Large intestine (tissue), 3 donors: ENCODE results near the gene SPDYE1. TPM values are rescaled to one million over a fixed set of nuclear protein-coding genes. Genes with fewer than 3 reads are reported as not detected.

ENCODE experiments used
- DNase-seq, 2 donors: peaks; one replicate each; pipeline versions ENCODE4 v3.0.0 to v3.0.0-alpha.2; 2013
- H3K27ac ChIP-seq: one replicate; pipeline ENCODE4 v1.5.1; 2013; ENCODE audit warnings: low read length
- H3K27me3 ChIP-seq: 2 replicates; pipeline ENCODE4 v1.6.1; 2013; ENCODE audit warnings: low read length; ENCODE audit not compliant: control insufficient read depth, insufficient read depth
- H3K36me3 ChIP-seq: 2 replicates; pipeline ENCODE4 v1.6.1; 2013; ENCODE audit warnings: low read length; ENCODE audit not compliant: control insufficient read depth, insufficient read depth
- H3K4me1 ChIP-seq: one replicate; pipeline ENCODE4 v1.6.1; 2013; ENCODE audit warnings: low read length; ENCODE audit not compliant: control insufficient read depth, insufficient read depth
- H3K4me3 ChIP-seq: one replicate; pipeline ENCODE4 v1.5.1; 2013; ENCODE audit warnings: low read length
- H3K9me3 ChIP-seq: one replicate; pipeline ENCODE4 v1.6.1; 2013; ENCODE audit warnings: mild to moderate bottlenecking, low read depth, low read length, moderate library complexity; ENCODE audit not compliant: control insufficient read depth
- WGBS: methylation state at CpG from one replicate; pipeline ENCODE4 v1.1.5; 2013; ENCODE audit warnings: low lambda C conversion rate; ENCODE audit not compliant: insufficient coverage; 5-methylcytosine and 5-hydroxymethylcytosine counted together
- polyA plus RNA-seq: library from polyadenylated mRNA; unstranded; fragments of 120-200 nt; gene quantifications from one replicate; pipeline ENCODE4 v1.2.1, GENCODE V29; 2013

The SPDYE1 gene
- polyA plus RNA-seq, 1 donor = 0.72 TPM

DNA sequence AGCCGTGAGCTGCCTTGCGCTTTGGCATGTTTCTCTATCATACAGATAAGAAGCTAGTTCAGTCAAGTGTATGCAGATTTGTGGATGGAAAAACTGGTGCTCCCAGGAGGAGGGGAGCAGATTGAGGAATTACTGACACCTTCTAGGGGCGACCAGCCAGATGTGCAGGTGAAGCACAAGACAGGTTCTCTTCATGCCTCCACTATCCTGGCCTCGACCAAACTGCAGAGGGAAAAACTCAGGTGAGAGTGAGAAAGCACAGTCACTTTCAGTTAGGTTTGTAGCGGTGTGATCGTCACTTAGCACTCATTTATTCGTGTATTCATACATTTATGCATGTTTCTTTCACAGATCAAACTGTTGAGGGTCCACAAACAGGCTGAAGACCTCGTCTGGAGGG lies 46.2 kb downstream of the SPDYE1 start:
- Histone ChIP-seq H3K27me3 (no peaks in the 10 kb centered on the region), H3K4me1 (peaks cover 13% of the 10 kb centered on the region), H3K4me3 (peak overlapping the region; percentile 88), H3K36me3 (peaks cover 10% of the 10 kb centered on the region), H3K9me3 (no peaks in the 10 kb centered on the region), H3K27ac (peak overlapping the region; percentile 81)
- no CpG with 5 or more reads among the region's 8 CpGs for WGBS
- no peak for DNase-seq

DNA sequence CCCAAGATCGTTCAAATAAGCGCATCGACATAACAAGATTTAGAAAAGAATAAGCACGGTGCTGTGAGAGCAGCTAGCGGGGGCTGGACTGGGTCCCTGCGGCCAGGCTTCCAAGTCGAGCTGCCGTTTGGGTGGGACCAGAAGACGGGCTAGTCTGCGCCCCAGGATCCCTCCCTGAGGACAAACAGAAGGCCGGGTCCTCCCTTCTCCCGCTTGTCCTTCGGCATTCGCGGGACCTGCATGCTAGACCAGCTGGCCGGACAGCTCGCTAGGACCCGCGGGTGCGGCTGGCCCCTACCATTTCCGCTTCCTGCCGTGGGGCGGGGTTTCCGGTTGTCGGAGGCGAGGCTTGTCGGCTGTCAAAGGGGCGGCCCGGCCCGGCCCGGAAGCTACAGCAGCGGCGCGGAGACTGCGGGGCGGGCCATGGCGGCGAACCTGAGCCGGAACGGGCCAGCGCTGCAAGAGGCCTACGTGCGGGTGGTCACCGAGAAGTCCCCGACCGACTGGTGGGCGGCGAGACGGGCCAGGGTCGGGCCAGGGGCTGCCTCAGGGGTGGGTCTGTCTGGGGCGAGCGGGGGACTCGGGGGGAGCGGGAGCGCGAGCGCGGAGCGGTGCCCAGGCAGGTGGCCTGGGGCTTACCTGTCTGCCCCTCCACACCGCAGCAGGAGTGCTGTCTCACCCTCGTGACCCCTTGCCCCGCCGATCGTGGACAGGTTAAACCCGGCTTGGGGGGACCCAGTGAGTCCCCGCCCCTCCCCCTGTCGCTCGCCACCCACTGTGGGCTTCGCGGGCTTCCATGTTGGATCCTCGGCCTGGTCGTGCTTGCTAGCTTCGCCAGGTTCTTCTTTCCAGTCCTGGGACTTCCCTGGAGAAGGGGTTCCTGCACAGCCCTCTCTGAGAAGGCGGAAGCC lies 46.9 kb downstream of the SPDYE1 start, which contains the start of gene DBNL:
TSS of gene DBNL (plus strand) at position 388 of the 911 bp plus-strand sequence. CDS start at position 424, 36 bp downstream.
- DNase-seq = peak; percentile 84 to 93
- Histone ChIP-seq H3K9me3 (no peaks in the 10 kb centered on the region), H3K4me3 (peak within 1 kb of the TSS; percentile 88), H3K27ac (peak within 1 kb of the TSS; percentile 81), H3K27me3 (no peaks in the 10 kb centered on the region), H3K4me1 (peaks cover 13% of the 10 kb centered on the region), H3K36me3 (peaks cover 12% of the 10 kb centered on the region)
- no CpG with 5 or more reads among the region's 74 CpGs for WGBS

DNA sequence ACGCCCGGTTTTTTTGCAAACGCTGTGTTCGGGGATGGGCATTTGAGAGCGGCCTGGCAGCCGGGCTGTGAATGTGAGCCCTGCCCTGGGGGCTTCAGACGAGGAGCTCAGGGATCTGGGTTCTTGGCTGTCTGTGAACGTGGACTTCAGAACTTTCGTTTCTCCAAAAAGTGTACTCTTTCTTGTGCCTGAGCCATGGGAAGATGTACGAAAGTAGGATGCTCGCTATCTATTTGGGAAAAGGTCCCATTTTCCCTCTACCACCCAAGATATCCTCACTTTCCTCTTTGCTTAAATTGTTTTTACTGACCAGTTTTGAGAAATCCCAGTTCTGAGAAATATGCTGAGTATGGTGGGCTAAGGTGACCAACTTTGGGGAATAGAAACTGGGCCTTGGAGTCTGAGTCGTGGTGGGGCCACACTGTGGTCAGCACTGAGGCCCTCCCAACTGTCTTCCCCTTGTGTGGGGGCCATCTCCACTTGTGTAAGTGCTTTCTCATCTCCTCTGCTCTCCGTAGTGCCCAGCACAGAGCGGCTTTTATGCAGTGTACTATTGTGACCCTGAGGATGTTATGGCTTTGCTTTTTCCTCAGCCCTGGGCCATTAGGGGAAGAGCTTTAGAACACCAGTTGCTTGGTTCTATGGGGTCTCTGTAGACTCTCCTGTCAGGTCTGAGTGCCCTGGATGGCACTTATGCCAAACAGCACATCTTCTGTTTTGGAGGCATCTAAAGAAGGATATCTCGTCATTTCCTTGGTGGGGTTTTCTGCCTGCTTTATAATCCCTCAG lies 47.7 kb downstream of the SPDYE1 start:
- WGBS = 80% methylated on average over 1 of the region's 15 CpGs

DNA sequence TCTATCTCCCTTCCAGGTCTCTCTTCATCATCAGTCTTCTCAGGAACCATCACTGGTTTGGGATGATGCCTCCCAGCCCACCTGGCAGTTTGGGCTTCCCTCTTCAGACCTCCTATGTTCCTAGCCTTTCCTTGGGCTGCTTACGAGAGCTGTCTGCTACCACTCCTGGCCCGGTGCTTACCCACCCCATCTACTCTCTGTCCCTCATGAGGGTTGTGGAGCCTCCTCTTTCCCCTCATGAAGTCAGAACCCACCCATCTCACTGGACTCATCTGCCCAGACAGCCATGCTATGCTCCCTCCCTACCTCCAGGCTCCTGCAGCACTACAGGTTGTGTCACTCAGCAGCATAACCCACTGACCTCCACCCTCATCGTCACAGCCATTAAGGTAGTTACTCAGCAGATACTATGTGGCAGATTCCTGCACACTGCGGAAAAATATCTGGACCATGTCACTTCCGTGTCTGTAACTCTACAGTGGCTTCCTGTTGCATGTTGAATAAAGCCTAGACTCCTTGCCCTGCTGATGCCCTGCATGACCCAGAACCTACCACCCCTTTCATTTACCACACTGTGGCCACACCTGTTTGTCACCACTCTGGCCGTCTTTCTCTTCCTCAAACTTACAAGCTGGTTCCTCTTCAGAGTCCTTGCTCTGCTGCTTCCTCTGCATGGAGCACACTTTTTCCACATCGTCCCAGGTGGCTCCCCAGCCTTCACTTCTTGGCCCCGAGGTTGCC lies 48.8 kb downstream of the SPDYE1 start:
- WGBS = 100% methylated on average over 1 of the region's 8 CpGs
- Histone ChIP-seq H3K36me3 (peaks cover 29% of the 10 kb centered on the region), H3K9me3 (no peaks in the 10 kb centered on the region), H3K4me3 (no peak overlapping the region), H3K27me3 (no peaks in the 10 kb centered on the region), H3K4me1 (peaks cover 13% of the 10 kb centered on the region), H3K27ac (no peak overlapping the region)
- DNase-seq = no peak

More for the DNA sequence above, 47.7 kb downstream of the SPDYE1 start:
- Histone ChIP-seq H3K36me3 (peaks cover 19% of the 10 kb centered on the region), H3K4me1 (peaks cover 13% of the 10 kb centered on the region), H3K27me3 (no peaks in the 10 kb centered on the region), H3K27ac (peak overlapping the region; percentile 81), H3K4me3 (peak overlapping the region; percentile 88), H3K9me3 (no peaks in the 10 kb centered on the region)
- DNase-seq = no peak

DNA sequence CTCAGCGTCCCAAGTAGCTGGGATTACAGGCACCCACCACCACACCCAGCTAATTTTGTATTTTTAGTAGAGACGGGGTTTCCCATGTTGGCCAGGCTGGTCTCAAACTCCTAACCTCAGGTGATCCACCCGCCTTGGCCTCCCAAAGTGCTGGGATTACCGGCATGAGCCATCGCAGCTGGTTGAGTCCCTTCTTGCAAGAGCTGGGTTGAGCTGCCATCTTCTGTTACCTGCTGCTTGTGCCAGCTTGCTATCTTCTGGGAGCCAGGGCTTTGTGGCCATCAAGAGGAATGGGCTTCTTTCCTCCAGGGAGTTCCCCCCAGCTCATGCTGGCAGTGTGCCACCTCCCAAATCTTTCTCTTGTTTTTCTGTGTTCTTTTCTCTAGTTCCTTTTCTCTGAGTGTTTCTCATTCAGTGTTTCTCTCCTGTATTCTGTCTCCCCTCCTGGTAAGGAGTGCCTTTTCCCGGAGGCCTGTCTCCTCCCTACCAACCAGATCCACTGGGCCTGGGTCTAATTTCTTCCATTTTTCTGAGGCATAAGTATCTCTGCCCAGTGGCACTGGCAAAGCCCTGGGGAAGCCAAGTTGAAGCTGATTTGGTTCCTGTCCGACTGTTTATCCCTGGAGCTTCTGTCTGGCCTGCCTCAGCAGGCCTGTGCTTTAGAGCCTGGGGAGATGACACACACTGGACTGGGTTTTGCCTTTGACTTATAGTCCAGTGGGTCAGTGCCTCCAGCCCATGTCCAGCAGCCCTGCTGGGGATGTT lies 50.5 kb downstream of the SPDYE1 start:
- no CpG with 5 or more reads among the region's 7 CpGs for WGBS
- peaks cover 43% of the 10 kb centered on the region for H3K36me3 ChIP-seq
- DNase-seq = no peak

DNA sequence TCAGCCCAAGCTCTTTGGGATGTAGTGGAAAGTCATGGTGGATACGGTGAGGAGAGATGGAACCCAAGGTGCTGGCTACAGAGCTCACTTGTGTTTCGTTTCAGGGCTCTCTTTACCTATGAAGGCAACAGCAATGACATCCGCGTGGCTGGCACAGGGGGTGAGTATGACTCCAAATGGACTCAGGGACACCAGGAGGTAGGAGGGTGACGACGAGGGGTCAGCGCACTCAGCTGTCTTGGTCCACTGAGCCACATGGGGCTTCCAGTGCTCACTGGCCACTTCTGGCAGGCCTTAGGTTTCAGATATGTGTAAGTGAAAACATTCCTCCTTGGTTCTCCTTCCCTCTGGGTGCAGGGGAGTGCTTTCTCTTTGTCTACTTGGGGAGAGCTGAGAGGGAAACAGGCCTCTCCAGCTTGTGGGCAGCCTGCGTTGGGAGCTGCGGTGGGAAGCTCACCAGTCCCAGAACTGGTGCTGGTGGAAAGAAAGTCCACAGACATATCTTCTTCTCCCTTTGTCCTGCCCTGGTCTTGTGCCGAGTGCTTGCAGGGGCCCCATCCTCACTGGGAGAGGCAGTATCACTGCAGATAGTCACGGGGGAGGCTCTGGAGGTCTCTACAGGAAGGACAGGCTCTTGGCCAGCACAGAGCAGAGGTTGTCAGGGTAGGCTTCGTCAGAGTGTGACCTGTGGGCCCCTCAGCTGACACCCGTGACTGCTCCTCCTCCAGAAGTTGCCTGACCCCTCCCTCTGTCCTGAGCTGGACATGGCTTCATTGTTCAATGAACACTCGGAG lies 52.6 kb downstream of the SPDYE1 start:
- Histone ChIP-seq H3K4me3 (no peak overlapping the region), H3K27me3 (no peaks in the 10 kb centered on the region), H3K36me3 (peaks cover 55% of the 10 kb centered on the region), H3K4me1 (peaks cover 8% of the 10 kb centered on the region), H3K27ac (no peak overlapping the region), H3K9me3 (no peaks in the 10 kb centered on the region)
- no CpG with 5 or more reads among the region's 14 CpGs for WGBS
- no peak for DNase-seq

More for the DNA sequence above, 50.5 kb downstream of the SPDYE1 start:
- no peak overlapping the region for H3K4me3 ChIP-seq
- peaks cover 13% of the 10 kb centered on the region for H3K4me1 ChIP-seq
- H3K9me3 ChIP-seq = no peaks in the 10 kb centered on the region
- H3K27me3 ChIP-seq = no peaks in the 10 kb centered on the region
- no peak overlapping the region for H3K27ac ChIP-seq

DNA sequence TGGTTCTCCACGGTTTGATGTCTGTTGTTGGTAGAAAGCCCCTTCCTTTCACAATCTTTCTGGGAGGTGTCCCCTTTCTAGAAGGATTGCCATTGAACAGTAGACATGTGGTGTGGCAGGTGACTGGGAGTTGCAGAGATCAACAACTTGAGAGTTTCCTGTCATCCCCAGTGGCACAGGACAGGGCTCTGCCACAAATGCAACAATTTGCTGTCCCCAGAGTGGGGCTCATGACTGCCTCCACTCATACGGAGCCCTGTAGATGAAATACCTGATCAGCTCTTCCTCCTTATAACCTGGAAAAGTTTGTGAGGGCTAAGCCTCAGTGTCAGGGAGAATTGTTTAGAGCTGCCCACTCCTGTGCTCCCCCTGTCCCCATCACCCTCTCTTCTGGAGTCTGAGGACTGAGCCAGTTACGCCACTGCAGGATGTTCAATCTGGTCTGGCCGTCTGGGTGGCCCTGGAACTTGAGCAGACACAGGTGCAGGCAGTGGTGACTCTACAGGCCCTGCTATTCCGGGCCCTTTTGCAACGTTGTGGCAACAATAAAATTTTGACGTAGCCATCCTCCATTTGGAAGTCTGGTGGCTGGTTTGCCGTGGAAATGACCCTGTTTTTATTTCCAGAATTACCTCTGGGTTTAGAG lies 53.3 kb downstream of the SPDYE1 start:
- Histone ChIP-seq H3K27me3 (no peaks in the 10 kb centered on the region), H3K4me3 (no peak overlapping the region), H3K4me1 (peaks cover under 1% of the 10 kb centered on the region), H3K36me3 (peaks cover 56% of the 10 kb centered on the region), H3K9me3 (no peaks in the 10 kb centered on the region), H3K27ac (no peak overlapping the region)
- 80% methylated on average over 1 of the region's 8 CpGs for WGBS
- no peak for DNase-seq

DNA sequence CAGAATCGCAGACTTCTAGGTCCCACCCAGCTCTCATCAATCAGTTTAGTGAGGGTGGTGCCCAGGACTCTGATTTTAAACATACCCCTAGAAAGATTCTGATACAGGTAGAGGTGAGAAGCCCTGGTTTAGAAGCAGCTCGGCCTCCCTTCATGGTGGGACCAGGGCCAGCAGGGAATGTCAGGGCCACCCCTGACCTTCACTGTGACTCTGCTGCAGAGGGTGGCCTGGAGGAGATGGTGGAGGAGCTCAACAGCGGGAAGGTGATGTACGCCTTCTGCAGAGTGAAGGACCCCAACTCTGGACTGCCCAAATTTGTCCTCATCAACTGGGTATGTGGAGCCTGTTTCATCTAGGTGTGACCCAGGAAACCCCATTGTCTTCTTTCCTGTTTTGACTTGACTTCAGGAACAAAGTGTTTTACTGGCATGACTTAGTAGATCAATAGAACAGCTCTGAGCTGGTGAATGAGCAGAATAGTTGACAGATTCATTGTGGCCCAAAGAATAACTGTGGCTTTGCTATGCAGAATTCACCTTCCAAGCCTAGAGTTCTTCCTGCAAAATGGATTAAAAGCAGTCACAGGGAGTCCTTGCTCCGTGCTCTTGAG lies 54.0 kb downstream of the SPDYE1 start:
- Histone ChIP-seq H3K4me1 (no peaks in the 10 kb centered on the region), H3K36me3 (peaks cover 58% of the 10 kb centered on the region), H3K27me3 (no peaks in the 10 kb centered on the region), H3K4me3 (no peak overlapping the region), H3K9me3 (no peaks in the 10 kb centered on the region), H3K27ac (no peak overlapping the region)
- no CpG with 5 or more reads among the region's 5 CpGs for WGBS
- no peak for DNase-seq
